Suprapubic skin (tissue), 3 donors: ENCODE results near the gene CERS2.

ENCODE experiments used
- CTCF ChIP-seq, 2 donors: fragments of 200-600 bp in 1 of 2; fragments of 450-650 bp in 1 of 2; sonication (generic) in 1 of 2; IDR thresholded peaks; one replicate each; pipeline ENCODE4 v1.5.1; 2016 to 2019; ENCODE audit warnings: antibody characterized with exemption in 2 of 2, mild to moderate bottlenecking in 1 of 2, moderate library complexity in 1 of 2
- POLR2A ChIP-seq, 2 donors: fragments of 450-650 bp; IDR thresholded peaks; one replicate each; pipeline ENCODE4 v1.6.1; 2017; ENCODE audit warnings: antibody characterized with exemption in 2 of 2, mild to moderate bottlenecking in 2 of 2, moderate library complexity in 2 of 2

DNA sequence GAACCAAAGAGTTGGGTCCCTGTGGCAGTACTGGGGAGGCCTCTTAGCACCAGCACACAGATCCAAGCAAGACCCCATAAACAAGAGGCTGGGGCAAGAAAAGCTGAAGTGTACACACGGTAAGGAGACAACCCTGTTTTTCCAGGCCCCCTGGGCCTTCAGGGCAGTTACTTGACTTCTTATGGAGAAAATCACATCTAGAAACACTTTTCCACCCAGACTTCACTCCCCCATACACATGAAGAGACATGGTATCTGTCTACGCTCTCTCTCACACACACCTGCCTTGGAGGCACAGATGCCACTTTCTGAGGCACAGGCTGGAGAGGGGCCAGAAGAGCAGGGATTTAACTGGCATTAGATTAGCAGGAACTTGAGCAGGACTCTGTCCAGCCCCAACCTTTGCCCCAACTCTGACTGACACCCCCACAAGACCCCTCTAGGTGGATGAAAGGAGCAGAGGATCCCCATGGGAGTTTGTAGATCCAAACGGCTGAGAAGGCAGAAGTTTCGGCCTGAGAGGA lies 2.2 kb downstream of the CERS2 start:
- TF ChIP-seq POLR2A (IDR thresholded peaks at IDR 0.05): no peak
- TF ChIP-seq CTCF (IDR thresholded peaks at IDR 0.05): no peak
